Stimulated activated naive CD8-positive, alpha-beta T cell treated with anti-CD3 and anti-CD28 coated beads, Interleukin-15, amount 100 ng/mL, for 72 hours (primary cell): Measurements from ENCODE around the gene HIPK1.
"Not testable (repeated sequence)": the region's sequence is repeated elsewhere in the genome, so short reads cannot be mapped to it uniquely, and the experiment has no call there.

ENCODE experiments used
- ATAC-seq: fragments of 150-1000 bp; cut with Tn5 transposase; 2 replicates; pipeline ENCODE4 v1.10.0; 2021; ENCODE audit warnings: mild to moderate bottlenecking, moderate library complexity
- DNase-seq, 2 donors: peaks; one replicate each; pipeline ENCODE4 v3.0.0; 2021 to 2022
- H3K27ac Mint-ChIP-seq, 2 donors: one replicate each; pipeline ENCODE4 v1.8.0; 2022; ENCODE audit warnings: mild to moderate bottlenecking in 2 of 2, mixed read lengths in 2 of 2, moderate library complexity in 2 of 2
- H3K27me3 Mint-ChIP-seq: one replicate; pipeline ENCODE4 v1.8.0; 2022; ENCODE audit warnings: mixed read lengths
- H3K4me1 Mint-ChIP-seq: one replicate; pipeline ENCODE4 v1.8.0; 2022; ENCODE audit warnings: mild to moderate bottlenecking, mixed read lengths
- H3K4me3 Mint-ChIP-seq, 2 donors: one replicate each; pipeline ENCODE4 v1.8.0; 2022; ENCODE audit warnings: mild to moderate bottlenecking in 2 of 2, mixed read lengths in 2 of 2, moderate library complexity in 1 of 2
- H3K9me3 Mint-ChIP-seq, 2 donors: one replicate each; pipeline ENCODE4 v1.8.0; 2022; ENCODE audit warnings: mixed read lengths in 2 of 2

Gene HIPK1

DNA sequence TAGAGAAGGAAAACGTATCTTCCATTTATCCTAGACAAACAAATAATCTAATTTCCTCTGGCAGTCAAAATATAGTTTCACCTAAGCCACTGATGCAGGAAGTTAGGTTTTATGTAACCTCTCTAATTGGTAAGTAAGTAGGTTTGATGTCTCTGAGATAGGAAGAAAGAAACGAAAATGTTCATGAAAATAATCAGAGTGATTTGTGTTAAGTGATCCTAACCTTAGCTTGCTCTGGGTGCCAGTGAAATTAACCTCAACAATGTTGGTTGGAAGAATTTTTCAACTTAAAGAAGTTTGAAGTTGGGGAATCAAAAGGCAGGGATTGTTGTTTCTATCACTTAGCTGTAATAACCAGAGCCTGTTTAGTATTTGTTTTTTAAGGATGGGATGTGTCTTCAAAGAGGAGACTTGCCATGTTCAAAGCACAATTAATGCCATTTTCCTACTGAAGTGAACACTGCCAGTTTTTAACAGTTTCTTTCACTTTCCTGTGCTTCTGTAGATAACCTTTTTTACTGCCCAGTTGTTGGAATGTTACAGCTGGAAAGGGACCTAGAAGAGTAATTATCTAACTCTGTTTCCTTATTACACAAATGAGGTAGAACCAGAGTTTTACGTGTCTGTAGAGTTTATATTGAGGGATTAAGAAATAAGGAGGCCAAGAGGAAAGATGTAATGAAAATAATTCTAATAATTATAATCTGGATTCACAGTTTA lies 18.4 kb downstream of the HIPK1 start:
- DNase-seq (no peak), ATAC-seq (peak; percentile 54)
- Mint-ChIP-seq H3K4me1 (peaks cover 75% of the 10 kb centered on the region), H3K27me3 (no peaks in the 10 kb centered on the region), H3K4me3 (peak overlapping the region; percentile 54 to 79), H3K27ac (peak overlapping the region; percentile 87 to 91), H3K9me3 (peaks cover 4 to 6% of the 10 kb centered on the region in 2 donors)

DNA sequence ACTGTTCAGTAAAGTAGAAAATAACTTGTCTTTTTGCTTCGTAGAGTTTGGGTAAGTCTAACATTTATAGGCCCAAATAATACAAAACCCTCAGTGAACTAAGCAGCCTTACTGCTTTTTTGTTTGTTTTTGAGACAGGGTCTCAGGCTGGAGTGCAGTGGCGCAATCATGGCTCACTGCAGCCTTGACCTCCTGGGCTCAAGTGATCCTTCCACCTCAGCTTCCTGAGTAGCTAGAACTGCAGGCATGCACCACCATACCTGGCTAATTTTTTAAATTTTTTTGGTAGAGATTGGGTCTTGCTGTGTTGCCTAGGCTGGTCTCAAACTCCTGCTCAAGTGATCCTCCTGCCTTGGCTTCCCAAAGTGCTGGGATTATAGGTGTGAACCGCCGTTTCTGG lies 19.0 kb downstream of the HIPK1 start:
- peak overlapping the region; percentile 65 to 79 for H3K4me3 Mint-ChIP-seq
- not testable (repeated sequence) for H3K27me3 Mint-ChIP-seq, DNase-seq, ATAC-seq, H3K9me3 Mint-ChIP-seq
- H3K27ac Mint-ChIP-seq = peak overlapping the region; percentile 87 to 88
- H3K4me1 Mint-ChIP-seq = peaks cover 73% of the 10 kb centered on the region

DNA sequence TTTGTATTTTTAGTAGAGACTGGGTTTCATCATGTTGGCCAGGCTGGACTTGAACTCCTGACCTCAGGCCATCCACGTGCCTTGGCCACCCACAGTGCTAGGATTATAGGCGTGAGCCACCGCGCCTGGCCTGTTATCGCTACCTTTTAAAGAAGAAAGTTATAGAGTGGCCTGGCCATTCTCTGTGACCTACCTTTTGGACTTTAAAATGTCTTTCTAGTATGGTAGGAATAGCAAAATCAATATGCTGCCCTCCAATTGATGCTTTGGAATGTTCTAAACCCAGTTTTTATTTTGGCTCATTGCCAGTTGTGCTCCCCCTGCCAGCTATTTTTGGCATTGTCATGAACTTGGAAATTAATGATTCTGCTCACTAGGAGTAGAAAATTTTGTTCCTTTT lies 19.9 kb downstream of the HIPK1 start:
- H3K4me3 Mint-ChIP-seq = peak overlapping the region in 1 of 2 donors; percentile 65
- H3K27me3 Mint-ChIP-seq = no peaks in the 10 kb centered on the region
- H3K4me1 Mint-ChIP-seq = peaks cover 70% of the 10 kb centered on the region
- H3K27ac Mint-ChIP-seq = no peak overlapping the region
- DNase-seq = no peak
- no peaks in the 10 kb centered on the region for H3K9me3 Mint-ChIP-seq
- no peak for ATAC-seq

- Mint-ChIP-seq H3K27me3 (no peaks in the 10 kb centered on the region), H3K27ac (no peak overlapping the region), H3K4me1 (peaks cover 64% of the 10 kb centered on the region), H3K9me3 (no peaks in the 10 kb centered on the region), H3K4me3 (no peak overlapping the region)
- DNase-seq (no peak), ATAC-seq (no peak)
Measured at GRCh38 chr1:113950908-113951307, 21.8 kb downstream of the HIPK1 start.

DNA sequence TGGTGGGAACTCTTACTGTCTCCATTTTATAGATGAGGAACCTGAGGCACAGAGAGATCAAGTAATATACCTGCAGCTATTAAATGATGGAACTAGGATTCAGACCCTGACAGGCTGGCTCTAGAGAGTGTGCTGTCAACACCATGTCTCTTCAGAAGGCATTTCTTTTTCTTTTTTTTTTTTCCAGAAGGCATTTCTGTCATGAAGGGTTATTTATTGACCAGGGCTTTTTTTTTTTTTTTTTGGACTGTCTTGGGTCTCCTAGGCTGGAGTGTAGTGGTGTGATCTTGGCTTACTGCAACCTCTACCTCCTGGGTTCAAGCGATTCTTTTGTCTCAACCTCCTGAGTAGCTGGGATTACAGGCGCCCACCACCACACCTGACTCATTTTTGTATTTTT lies 22.6 kb downstream of the HIPK1 start:
- H3K9me3 Mint-ChIP-seq = no peaks in the 10 kb centered on the region
- peak overlapping the region in 1 of 2 donors; percentile 25 for H3K27ac Mint-ChIP-seq
- ATAC-seq (no peak), DNase-seq (no peak)
- no peak overlapping the region for H3K4me3 Mint-ChIP-seq
- no peaks in the 10 kb centered on the region for H3K27me3 Mint-ChIP-seq
- H3K4me1 Mint-ChIP-seq = peaks cover 56% of the 10 kb centered on the region

DNA sequence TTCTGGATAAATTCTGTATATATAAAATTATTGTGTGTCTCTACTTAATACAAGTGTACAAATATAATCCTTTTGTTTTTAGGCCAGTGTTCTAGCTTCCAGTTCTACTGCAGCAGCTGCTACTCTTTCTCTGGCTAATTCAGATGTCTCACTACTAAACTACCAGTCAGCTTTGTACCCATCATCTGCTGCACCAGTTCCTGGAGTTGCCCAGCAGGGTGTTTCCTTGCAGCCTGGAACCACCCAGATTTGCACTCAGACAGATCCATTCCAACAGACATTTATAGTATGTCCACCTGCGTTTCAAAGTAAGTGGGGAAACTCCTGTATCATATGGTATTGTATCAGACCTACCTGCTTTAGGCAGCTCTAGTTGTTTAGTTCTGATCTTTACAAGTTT lies 28.9 kb downstream of the HIPK1 start:
- Mint-ChIP-seq H3K9me3 (no peaks in the 10 kb centered on the region), H3K27ac (no peak overlapping the region), H3K4me3 (no peak overlapping the region), H3K4me1 (peaks cover 22% of the 10 kb centered on the region), H3K27me3 (no peaks in the 10 kb centered on the region)
- DNase-seq (no peak), ATAC-seq (no peak)

- H3K27ac Mint-ChIP-seq = no peak overlapping the region
- H3K4me1 Mint-ChIP-seq = peaks cover 28% of the 10 kb centered on the region
- no peaks in the 10 kb centered on the region for H3K27me3 Mint-ChIP-seq
- H3K9me3 Mint-ChIP-seq = no peaks in the 10 kb centered on the region
- ATAC-seq (no peak), DNase-seq (no peak)
- no peak overlapping the region for H3K4me3 Mint-ChIP-seq
Measured at GRCh38 chr1:113958691-113959090, 29.6 kb downstream of the HIPK1 start.

DNA sequence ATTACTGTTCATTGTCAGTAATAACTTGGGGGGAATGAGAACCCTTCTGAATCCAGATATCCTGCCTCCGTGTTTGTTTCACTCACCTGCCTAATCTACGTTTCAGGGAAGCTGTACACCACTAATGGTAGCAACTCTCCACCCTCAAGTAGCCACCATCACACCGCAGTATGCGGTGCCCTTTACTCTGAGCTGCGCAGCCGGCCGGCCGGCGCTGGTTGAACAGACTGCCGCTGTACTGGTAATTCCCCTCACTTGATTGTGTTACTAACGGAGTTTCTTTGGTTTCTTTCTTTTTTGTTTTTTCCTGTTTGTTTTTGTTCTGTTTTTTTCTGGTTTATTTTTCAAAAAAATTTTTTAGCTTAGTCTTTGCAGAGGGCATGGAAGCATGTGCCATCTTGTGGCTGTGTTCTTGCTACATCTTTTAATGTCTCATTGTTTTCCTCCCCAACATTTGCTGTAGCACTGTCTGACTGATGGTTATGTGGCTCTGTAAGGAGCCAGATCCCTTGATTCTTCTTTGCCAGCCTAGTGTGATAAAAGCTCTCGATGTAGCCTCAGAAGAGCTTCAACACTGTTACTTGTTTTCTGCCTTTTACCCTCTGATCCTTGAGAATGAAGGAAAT lies 34.3 kb downstream of the HIPK1 start:
- DNase-seq = no peak
- Mint-ChIP-seq H3K4me1 (peaks cover 14% of the 10 kb centered on the region), H3K4me3 (no peak overlapping the region), H3K9me3 (no peaks in the 10 kb centered on the region), H3K27ac (no peak overlapping the region), H3K27me3 (no peaks in the 10 kb centered on the region)
- ATAC-seq = no peak

DNA sequence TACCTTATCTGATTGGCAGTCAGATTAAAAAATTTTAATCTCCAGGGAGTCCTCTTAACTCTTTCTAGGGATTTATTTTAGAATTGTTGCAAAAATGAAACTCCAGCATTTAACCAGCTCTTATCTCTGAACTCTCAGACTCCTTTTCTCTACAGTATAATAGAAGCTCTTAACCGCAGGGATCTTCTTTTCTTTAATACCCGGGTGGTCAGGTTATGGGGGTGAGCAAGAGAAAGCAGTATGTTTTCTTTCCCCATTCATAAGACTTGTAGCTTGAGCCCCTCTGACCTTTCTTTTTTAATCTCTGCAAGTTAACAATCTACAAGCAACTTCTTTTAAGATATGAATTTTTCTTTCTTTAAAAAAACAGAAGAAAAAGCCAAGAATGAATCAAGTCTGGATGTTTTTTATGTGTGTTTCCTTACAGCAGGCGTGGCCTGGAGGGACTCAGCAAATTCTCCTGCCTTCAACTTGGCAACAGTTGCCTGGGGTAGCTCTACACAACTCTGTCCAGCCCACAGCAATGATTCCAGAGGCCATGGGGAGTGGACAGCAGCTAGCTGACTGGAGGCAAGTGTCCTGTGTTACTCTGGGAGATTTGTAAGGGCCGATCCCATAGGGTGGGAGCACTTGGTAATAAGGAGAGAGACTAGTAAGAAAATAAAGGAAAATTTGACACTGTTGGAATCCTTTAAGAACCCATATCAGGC lies 36.7 kb downstream of the HIPK1 start:
- Mint-ChIP-seq H3K27ac (peak overlapping the region; percentile 67 to 89), H3K4me1 (peaks cover 8% of the 10 kb centered on the region), H3K9me3 (no peaks in the 10 kb centered on the region), H3K4me3 (no peak overlapping the region), H3K27me3 (no peaks in the 10 kb centered on the region)
- DNase-seq (no peak), ATAC-seq (no peak)

- ATAC-seq (no peak), DNase-seq (no peak)
- peak overlapping the region in 1 of 2 donors; percentile 2 for H3K27ac Mint-ChIP-seq
- H3K27me3 Mint-ChIP-seq = no peaks in the 10 kb centered on the region
- H3K9me3 Mint-ChIP-seq = no peaks in the 10 kb centered on the region
- H3K4me3 Mint-ChIP-seq = no peak overlapping the region
- H3K4me1 Mint-ChIP-seq = peaks cover 41% of the 10 kb centered on the region
Measured at GRCh38 chr1:113972954-113973353, 43.8 kb downstream of the HIPK1 start.

DNA sequence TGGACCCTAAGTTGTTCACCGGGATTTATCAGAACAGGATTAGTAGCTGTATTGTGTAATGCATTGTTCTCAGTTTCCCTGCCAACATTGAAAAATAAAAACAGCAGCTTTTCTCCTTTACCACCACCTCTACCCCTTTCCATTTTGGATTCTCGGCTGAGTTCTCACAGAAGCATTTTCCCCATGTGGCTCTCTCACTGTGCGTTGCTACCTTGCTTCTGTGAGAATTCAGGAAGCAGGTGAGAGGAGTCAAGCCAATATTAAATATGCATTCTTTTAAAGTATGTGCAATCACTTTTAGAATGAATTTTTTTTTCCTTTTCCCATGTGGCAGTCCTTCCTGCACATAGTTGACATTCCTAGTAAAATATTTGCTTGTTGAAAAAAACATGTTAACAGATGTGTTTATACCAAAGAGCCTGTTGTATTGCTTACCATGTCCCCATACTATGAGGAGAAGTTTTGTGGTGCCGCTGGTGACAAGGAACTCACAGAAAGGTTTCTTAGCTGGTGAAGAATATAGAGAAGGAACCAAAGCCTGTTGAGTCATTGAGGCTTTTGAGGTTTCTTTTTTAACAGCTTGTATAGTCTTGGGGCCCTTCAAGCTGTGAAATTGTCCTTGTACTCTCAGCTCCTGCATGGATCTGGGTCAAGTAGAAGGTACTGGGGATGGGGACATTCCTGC lies 46.2 kb downstream of the HIPK1 start:
- no peaks in the 10 kb centered on the region for H3K9me3 Mint-ChIP-seq
- DNase-seq (peak; percentile 13 to 29), ATAC-seq (peak; percentile 93)
- H3K27me3 Mint-ChIP-seq = no peaks in the 10 kb centered on the region
- H3K4me3 Mint-ChIP-seq = peak overlapping the region in 1 of 2 donors; percentile 44
- peaks cover 57% of the 10 kb centered on the region for H3K4me1 Mint-ChIP-seq
- H3K27ac Mint-ChIP-seq = peak overlapping the region in 1 of 2 donors; percentile 61

GRCh38 chr1:113976609-113977278 lies 47.6 kb downstream of the HIPK1 start:
- H3K4me3 Mint-ChIP-seq = no peak overlapping the region
- no peaks in the 10 kb centered on the region for H3K9me3 Mint-ChIP-seq
- H3K27me3 Mint-ChIP-seq = no peaks in the 10 kb centered on the region
- no peak for DNase-seq
- no peak overlapping the region for H3K27ac Mint-ChIP-seq
- no peak for ATAC-seq
- H3K4me1 Mint-ChIP-seq = peaks cover 57% of the 10 kb centered on the region

DNA sequence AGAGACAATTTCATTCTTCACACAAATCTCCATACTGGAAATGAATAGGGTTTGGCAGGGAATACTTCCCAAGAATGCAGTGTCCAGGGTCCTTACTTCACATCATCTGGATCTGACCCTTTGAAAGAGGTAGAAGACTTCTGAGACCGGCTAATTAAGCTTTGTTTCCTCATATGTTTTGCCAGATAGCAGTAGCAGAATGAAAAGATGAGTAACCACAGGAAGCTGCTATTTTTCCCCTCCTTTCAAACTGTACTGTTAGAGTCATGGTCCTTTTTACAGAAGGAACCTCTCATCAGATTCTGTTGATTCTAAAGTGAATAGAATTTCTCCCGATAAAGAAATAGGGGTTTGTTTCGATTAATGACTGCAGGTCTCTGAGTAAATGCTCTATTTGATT lies 48.8 kb downstream of the HIPK1 start:
- Mint-ChIP-seq H3K4me1 (peaks cover 62% of the 10 kb centered on the region), H3K9me3 (no peaks in the 10 kb centered on the region), H3K4me3 (no peak overlapping the region)

DNA sequence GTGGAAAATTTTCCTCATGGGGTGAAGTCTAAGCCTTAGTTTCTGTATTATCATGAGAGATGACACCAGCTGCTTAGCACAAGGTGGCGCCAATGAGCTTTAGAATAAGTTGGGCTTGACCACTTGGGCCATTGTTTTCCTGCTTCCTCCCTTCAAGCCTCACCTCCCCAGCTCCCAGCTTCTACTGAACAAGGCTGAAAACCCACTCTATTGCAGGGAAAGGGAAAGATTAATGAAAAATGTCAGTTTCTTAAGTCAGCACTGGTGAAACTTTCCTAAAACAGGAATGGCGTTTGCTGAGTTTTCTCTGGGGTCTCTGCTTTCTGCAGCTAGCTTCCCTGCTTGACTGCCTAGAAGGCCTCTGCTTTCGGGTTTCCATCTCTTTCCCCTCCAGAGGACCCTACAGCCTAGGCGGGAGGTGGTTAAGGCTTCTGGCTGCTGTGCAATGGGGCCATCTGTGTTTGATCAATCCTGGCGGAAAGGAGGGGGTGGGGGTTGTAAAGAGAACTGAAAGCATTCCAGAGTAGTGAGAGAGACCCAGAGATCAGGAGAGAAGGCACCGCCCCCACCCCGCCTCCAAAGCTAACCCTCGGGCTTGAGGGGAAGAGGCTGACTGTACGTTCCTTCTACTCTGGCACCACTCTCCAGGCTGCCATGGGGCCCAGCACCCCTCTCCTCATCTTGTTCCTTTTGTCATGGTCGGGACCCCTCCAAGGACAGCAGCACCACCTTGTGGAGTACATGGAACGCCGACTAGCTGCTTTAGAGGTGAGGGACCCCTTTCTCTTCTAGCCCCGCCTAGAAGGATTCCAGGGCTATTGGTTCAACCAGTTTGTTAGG lies 50.0 kb downstream of the HIPK1 start, which contains the start of gene OLFML3:
OLFML3 (plus strand) TSS at position 612 of the 840 bp plus-strand sequence; CDS start at position 655, 43 bp downstream.
- no peaks in the 10 kb centered on the region for H3K9me3 Mint-ChIP-seq
- DNase-seq (peak; percentile 26 to 50), ATAC-seq (no peak)
- H3K27me3 Mint-ChIP-seq = no peaks in the 10 kb centered on the region
- H3K27ac Mint-ChIP-seq = peak within 1 kb of the TSS in 1 of 2 donors; percentile 71
- peak within 1 kb of the TSS in 1 of 2 donors; percentile 29 for H3K4me3 Mint-ChIP-seq
- H3K4me1 Mint-ChIP-seq = peaks cover 57% of the 10 kb centered on the region

More for the DNA sequence above, 48.8 kb downstream of the HIPK1 start:
- H3K27ac Mint-ChIP-seq = no peak overlapping the region
- DNase-seq (no peak), ATAC-seq (no peak)
- no peaks in the 10 kb centered on the region for H3K27me3 Mint-ChIP-seq
